NCI-H2196 treated with DMSO at 0.1 percent for 48 hours (cell line): Measurements from ENCODE around the gene TOMM34.

Experiments
- DNase-seq: peaks from one replicate; lab custom pipeline; 2025; ENCODE audit not compliant: unreplicated experiment; lab: John Stamatoyannopoulos, UW

TOMM34 gene, protein sequence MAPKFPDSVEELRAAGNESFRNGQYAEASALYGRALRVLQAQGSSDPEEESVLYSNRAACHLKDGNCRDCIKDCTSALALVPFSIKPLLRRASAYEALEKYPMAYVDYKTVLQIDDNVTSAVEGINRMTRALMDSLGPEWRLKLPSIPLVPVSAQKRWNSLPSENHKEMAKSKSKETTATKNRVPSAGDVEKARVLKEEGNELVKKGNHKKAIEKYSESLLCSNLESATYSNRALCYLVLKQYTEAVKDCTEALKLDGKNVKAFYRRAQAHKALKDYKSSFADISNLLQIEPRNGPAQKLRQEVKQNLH

GRCh38 chr20:44960103-44960852 is at the start of gene TOMM34:
Gene TOMM34 (minus strand): TSS chr20:44960397. CDS start chr20:44960333, 64 bp downstream.
- peak; percentile 91 for DNase-seq

- no peak for DNase-seq
Measured at GRCh38 chr20:45008521-45009049, 48.4 kb upstream of the TOMM34 start.

- no peak for DNase-seq
Measured at GRCh38 chr20:44997668-44998067, 37.5 kb upstream of the TOMM34 start.

DNA sequence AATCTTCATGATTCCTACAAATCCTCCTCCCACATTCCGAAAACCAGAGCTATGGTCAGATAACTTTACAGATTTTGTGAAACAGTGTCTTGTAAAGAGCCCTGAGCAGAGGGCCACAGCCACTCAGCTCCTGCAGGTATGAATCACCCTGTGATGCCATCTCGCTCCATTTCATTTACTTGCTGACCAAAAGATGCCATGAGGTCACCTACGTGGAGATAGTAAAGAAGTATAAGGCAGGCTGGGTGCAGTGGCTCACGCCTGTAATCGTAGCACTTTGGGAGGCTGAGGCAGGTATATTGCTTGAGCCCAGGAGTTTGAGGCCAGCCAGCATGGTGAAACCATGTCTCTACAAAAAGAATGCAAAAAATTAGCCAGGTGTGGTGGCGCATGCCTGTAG is 37.0 kb upstream of the TOMM34 start:
- no peak for DNase-seq

- no peak for DNase-seq
Measured at GRCh38 chr20:44993343-44993742, 33.1 kb upstream of the TOMM34 start.

DNA sequence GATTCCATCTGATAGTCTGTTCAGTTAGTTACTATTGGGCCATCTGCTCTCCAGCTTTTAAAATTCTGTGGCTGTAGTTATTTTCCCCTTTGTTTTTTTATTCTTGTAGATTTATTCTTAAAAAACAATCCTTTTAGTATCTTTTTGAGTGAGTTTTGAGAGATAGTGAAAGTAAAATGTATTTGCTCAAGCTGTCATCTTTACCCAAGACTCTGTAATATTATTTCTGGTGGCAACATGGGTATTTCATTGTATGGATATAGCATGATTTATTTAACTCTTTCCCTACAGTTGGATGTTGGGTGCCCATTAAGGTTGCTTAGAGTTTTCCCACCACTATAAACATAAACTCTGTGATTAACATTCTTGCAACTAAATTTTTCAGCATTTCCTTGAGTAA is 30.8 kb upstream of the TOMM34 start:
- no peak for DNase-seq

DNA sequence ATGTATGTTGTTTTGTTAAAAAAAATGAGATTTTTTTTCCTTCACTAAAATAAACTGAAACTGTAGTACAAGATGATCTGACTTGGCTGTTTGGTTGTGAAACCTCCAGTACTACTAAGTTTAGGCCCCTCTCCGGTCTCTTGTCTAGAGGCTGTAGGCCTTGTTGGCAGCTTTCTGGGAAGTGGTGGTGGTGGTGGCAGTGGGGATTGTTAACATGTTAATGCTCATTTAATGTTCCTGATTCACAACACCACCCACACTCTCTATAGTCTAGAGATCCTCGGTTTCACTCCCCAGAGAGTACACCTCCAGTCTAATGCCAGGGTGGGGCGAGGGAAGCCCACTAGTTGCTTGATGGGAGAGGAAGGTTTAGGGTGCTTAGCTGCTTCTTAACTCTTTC is 30.2 kb upstream of the TOMM34 start:
- no peak for DNase-seq

DNA sequence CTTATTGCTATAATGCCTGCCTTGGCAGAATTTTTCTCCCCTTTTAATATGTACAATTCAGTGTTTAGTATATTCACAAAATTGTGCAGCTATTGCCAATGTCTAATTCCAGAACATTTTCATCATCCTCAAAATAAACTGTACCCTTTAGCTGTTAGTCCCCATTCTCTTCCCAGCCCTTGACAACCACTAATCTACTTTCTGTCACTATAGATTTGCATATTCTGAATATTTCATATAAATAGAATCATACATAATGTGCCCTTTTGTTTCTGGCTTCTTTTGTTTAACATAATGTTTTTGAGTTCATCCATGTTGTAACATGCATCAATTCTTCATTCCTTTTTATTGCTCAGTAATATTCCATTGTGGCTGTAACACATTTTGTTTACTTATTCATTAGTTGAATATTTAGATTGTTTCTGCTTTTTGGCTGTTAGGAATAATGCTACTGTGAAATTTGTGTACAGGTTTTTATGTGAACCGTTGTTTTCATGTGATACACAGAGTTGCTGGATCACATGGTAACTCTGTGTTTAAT is 28.5 kb upstream of the TOMM34 start:
- no peak for DNase-seq

- DNase-seq = no peak
Measured at GRCh38 chr20:44983093-44983674, 23.0 kb upstream of the TOMM34 start.

GRCh38 chr20:44981736-44982406 is 21.7 kb upstream of the TOMM34 start:
- DNase-seq = no peak

DNA sequence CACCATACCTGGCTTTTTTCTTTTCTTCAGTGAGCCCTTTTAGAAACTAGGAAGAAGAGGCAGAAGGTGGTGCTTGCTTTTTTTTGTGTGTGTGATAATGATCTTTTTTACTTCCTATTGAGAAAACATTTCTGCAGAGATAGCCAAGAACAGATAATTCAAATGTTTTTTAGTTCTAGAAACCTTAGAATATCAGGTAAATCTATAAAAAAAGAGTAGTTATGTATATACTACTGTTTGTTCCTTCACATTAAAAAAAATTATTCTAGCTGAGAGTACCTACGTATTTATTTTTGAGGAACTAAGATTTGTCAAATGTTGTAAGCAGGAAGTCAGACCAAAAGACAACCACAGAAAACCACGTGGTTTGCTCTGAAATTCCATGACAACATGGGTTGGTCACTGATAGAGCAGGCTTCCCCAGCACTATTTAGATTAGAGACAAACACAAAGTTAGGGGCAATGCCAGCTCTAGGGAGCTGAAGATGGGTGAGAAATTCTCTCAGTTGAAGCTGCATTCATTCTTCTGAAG is 19.0 kb upstream of the TOMM34 start:
- DNase-seq = no peak

DNA sequence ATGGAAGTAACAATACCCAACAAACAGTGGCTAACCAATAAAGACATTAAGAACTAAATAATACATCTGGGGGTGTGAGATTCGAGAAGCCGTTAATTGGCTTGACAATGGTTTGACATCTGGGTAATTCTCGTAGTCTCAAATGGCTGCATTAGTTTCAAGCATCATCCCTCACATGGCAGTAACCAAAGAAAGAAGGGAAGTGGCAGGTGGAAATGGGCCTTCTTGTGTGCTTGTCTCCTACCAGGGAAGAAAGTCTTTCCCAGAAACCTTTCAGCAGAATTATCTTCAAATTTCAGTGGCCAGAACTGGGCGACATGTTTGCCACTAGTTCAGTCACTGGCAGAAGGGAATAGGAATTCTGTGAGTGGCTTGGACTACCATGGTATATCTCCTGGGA is 16.5 kb upstream of the TOMM34 start:
- DNase-seq = no peak

- no peak for DNase-seq
Measured at GRCh38 chr20:44973053-44973452, 12.9 kb upstream of the TOMM34 start.

DNA sequence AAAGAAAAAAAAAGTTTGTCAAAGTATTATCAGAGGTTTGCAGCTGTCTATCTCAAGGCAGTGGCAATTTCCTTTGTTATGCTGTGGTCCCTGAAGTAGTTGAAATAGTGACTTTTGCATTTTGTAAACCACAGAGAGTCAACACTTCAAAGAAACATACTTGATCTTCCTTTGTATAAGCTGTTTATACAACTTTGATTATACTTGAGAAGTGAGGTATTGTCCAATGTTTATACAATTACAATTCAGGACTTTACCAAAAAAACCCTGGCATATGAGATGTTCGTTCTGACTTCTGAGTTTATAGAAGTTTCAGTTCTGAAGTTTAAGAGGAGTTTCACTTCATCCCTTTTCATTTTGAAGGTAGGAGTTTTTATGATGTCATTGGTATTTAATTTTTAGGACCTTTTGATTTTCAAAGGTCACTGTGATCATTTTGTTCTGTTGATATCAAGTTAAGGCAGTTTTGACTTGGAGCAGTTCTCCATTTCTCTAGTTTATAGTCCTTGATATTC is 10.1 kb upstream of the TOMM34 start:
- no peak for DNase-seq

DNA sequence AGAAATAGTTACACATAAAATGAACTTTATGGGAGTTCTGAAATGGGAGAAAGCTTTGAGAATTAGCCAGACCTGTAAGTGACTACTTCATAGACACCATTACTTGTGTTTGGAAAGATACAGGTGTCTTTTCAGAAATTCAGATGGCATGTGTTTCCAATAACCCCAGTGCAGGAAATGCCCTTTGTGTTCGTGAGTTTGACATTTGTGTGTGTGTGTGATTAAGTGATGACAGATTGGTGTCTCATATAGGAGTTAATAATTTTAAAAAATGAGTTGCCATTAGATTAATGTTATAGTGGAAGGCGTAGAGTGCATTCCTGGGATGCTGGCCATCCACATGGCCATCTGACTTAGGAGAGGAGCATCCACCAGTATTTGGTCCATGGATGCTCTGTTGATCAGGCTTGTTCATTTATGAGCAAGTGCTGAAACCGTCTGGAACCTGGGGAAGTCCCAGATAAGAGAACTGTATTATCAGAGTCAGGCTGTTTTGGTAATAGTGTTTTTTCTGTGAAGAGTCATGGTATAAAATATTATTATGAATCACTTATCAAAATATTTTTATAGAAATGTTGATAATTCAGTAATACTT is 9.2 kb upstream of the TOMM34 start:
- DNase-seq = no peak

DNA sequence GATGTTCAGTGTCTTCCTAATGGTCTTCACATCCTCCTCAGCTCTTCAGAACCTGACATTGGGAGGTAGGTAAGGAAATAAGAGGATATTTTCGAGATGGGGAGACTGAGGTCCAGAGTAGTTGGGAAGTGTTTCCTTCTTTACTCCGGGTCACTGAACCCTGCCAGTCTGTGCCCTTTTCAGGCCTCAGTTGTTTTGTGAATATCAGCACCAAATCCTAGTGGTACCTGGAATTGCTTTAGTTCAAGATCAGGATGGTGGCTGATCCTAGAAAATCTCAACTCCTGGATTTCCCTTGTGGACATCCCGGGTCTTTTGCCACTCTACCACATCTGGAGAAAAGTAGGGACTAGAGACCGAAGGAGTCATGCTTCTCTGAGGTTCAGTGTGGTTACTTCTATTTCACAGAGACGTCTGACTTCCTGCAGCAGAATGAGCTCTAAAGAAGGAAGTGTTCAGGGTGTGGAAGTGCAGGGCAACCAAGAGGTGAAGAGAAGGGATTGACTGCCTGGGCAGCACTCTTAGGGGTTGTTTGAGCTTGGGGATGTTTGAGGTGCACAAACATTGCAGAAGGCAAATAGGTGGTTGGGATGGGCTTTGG is 7.1 kb upstream of the TOMM34 start:
- no peak for DNase-seq

DNA sequence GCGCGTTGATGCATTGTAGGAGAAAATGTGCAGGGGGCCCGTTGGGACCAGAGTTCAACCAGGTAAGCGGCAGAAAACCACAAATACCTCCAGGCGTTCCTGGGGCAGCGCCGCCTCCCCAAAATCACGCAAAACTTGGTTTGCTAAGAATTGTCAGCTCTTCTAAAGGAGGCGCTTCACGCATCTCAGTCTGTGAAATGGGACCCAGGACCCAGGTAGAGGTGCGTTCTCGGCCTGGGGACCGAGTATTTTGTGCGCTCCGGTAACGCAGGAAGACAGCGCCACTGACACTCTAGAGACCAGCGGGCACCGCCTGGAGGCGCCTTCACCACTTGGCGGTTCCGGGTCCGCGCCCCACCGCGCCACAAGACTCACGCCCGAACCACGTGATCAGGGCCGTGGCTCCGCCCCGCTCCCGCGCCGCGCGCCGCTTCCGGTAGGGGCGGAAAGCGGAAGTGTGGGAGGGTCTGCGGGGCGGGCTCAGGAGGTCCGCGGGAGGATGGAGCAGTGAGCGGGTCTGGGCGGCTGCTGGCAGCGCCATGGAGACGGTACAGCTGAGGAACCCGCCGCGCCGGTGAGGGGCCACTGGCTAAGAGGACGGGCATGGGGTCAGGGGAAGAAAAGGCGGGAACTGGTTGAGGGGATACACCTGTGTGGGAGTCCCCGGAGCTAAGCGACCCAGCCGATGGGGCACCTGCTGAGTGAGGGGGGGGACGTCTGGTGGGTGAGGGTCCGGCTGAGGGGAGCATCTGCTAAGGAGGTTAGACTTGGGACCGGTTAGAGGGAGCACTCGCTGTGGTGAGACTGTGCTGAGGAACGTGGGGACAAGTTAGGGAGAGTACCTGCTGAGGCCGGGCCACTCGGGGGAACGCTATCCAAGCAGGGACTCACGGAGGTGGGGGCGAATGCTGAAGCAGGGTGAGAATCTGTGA is 6.1 kb upstream of the TOMM34 start, which contains the start of gene STK4:
TSS of gene STK4 (plus strand) at position 483 of the 932 bp plus-strand sequence. CDS start at position 540, 57 bp downstream.
- peak; percentile 83 for DNase-seq

- no peak for DNase-seq
Measured at GRCh38 chr20:44965651-44966029, 5.4 kb upstream of the TOMM34 start.
